ENCODE results near the gene OBSCN. TPM values are rescaled to one million over a fixed set of nuclear protein-coding genes. Genes with fewer than 3 reads are reported as not detected.
A peak's percentile ranks its signal among the peaks of the same experiment; 100 is the strongest.

Gene OBSCN
- total RNA-seq, 1 donor from 2014 or later, result 316 TPM

- H3K4me3 ChIP-seq, result no peak overlapping the region
- H3K36me3 ChIP-seq, result peaks cover 56% of the 10 kb centered on the region
- H3K27ac ChIP-seq (replicated peaks), result peak overlapping the region; percentile 55
- intact Hi-C loops (cut with micrococcal nuclease), result no loop called here
- no peaks in the 10 kb centered on the region for H3K9me3 ChIP-seq (replicated peaks)
- no peak for TF ChIP-seq CTCF (IDR thresholded peaks at IDR 0.05; ENCODE audit: borderline replicate concordance)
- DNase-seq, result no peak
- H3K27me3 ChIP-seq (ENCODE audit: low read depth), result no peaks in the 10 kb centered on the region
- H3K4me1 ChIP-seq, result peaks cover 16% of the 10 kb centered on the region
These were observed 186.1 kb downstream of the OBSCN start for GRCh38 chr1:228393811-228394570.

- H3K27ac ChIP-seq (replicated peaks), result no peak overlapping the region
- H3K27me3 ChIP-seq (ENCODE audit: low read depth), result no peaks in the 10 kb centered on the region
- no peaks in the 10 kb centered on the region for H3K9me3 ChIP-seq (replicated peaks)
- H3K4me1 ChIP-seq, result peaks cover 16% of the 10 kb centered on the region
- H3K36me3 ChIP-seq, result peaks cover 64% of the 10 kb centered on the region
- no peak for DNase-seq
- intact Hi-C loops (cut with micrococcal nuclease), result no loop called here
- no peak for TF ChIP-seq CTCF (IDR thresholded peaks at IDR 0.05; ENCODE audit: borderline replicate concordance)
- no peak overlapping the region for H3K4me3 ChIP-seq
These were observed 186.9 kb downstream of the OBSCN start for GRCh38 chr1:228394571-228395394.

- Histone ChIP-seq H3K27ac (replicated peaks) (no peak overlapping the region), H3K27me3 (ENCODE audit: low read depth) (no peaks in the 10 kb centered on the region), H3K9me3 (replicated peaks) (no peaks in the 10 kb centered on the region), H3K36me3 (peaks cover 79% of the 10 kb centered on the region), H3K4me3 (no peak overlapping the region), H3K4me1 (peaks cover 16% of the 10 kb centered on the region)
- no peak for TF ChIP-seq CTCF (IDR thresholded peaks at IDR 0.05; ENCODE audit: borderline replicate concordance)
- intact Hi-C loops (cut with micrococcal nuclease), result no loop called here
- no peak for DNase-seq
These were observed 189.2 kb downstream of the OBSCN start for GRCh38 chr1:228396770-228397662.

- no peak for TF ChIP-seq CTCF (IDR thresholded peaks at IDR 0.05; ENCODE audit: borderline replicate concordance)
- no peak for DNase-seq
- H3K27ac ChIP-seq (replicated peaks), result no peak overlapping the region
- H3K27me3 ChIP-seq (ENCODE audit: low read depth), result no peaks in the 10 kb centered on the region
- peaks cover 73% of the 10 kb centered on the region for H3K36me3 ChIP-seq
- intact Hi-C loops (cut with micrococcal nuclease), result no loop called here
- no peak overlapping the region for H3K4me3 ChIP-seq
- H3K9me3 ChIP-seq (replicated peaks), result no peaks in the 10 kb centered on the region
- H3K4me1 ChIP-seq, result peaks cover 15% of the 10 kb centered on the region
These were observed 190.1 kb downstream of the OBSCN start for GRCh38 chr1:228397966-228398365.

All from left ventricle myocardium inferior (tissue), 1 donor.